ENCODE data around the gene TKFC.

The TKFC gene

GRCh38 chr11:61362542-61362875, 29.5 kb downstream of the TKFC start:
- peak overlapping the region; percentile 99 for H3K9ac ChIP-seq (ENCODE audit: low read depth, low read length)
- no peaks in the 10 kb centered on the region for H3K27me3 ChIP-seq (ENCODE audit: control insufficient read depth, insufficient read depth, low read length)
- peaks cover 23% of the 10 kb centered on the region for H3K36me3 ChIP-seq (ENCODE audit: control insufficient read depth, insufficient read depth, low read length)
- H3K4me1 ChIP-seq (ENCODE audit: control insufficient read depth, insufficient read depth, low read length), result no peaks in the 10 kb centered on the region
- H3K4me3 ChIP-seq (ENCODE audit: low read depth, low read length), result peak overlapping the region; percentile 93
- no peaks in the 10 kb centered on the region for H3K9me3 ChIP-seq (ENCODE audit: control insufficient read depth, insufficient read depth, low read length)

GRCh38 chr11:61364012-61364675, 31.1 kb downstream of the TKFC start:
- Histone ChIP-seq H3K36me3 (ENCODE audit: control insufficient read depth, insufficient read depth, low read length) (peaks cover 36% of the 10 kb centered on the region), H3K9ac (ENCODE audit: low read depth, low read length) (no peak overlapping the region), H3K27me3 (ENCODE audit: control insufficient read depth, insufficient read depth, low read length) (no peaks in the 10 kb centered on the region), H3K9me3 (ENCODE audit: control insufficient read depth, insufficient read depth, low read length) (no peaks in the 10 kb centered on the region), H3K4me1 (ENCODE audit: control insufficient read depth, insufficient read depth, low read length) (no peaks in the 10 kb centered on the region), H3K4me3 (ENCODE audit: low read depth, low read length) (no peak overlapping the region)

DNA sequence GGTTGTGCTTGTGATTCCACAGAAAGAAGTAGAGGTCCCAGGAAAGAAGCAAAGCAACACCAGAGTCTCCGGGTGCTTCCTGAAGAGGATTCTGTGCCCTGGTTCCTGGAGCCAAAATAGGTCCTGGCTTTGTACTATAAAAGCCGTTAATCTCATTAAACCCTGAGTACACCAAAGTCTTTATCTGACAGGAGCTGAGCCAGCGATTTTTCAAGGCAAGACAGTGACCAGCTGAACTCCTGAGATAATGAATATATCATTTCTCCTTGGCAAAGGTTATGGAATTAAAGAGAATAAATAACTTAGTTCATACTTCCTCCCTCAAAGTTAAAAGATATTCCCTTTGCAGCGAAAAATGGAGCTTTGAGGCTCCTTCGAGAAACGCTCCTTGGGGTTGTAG, 34.4 kb downstream of the TKFC start:
- no peak overlapping the region for H3K9ac ChIP-seq (ENCODE audit: low read depth, low read length)
- no peaks in the 10 kb centered on the region for H3K27me3 ChIP-seq (ENCODE audit: control insufficient read depth, insufficient read depth, low read length)
- H3K36me3 ChIP-seq (ENCODE audit: control insufficient read depth, insufficient read depth, low read length), result peaks cover 43% of the 10 kb centered on the region
- H3K4me1 ChIP-seq (ENCODE audit: control insufficient read depth, insufficient read depth, low read length), result no peaks in the 10 kb centered on the region
- H3K9me3 ChIP-seq (ENCODE audit: control insufficient read depth, insufficient read depth, low read length), result no peaks in the 10 kb centered on the region
- H3K4me3 ChIP-seq (ENCODE audit: low read depth, low read length), result no peak overlapping the region

- no peak overlapping the region for H3K4me3 ChIP-seq (ENCODE audit: low read depth, low read length)
- peaks cover 6% of the 10 kb centered on the region for H3K9me3 ChIP-seq (ENCODE audit: control insufficient read depth, insufficient read depth, low read length)
- H3K4me1 ChIP-seq (ENCODE audit: control insufficient read depth, insufficient read depth, low read length), result no peaks in the 10 kb centered on the region
- H3K9ac ChIP-seq (ENCODE audit: low read depth, low read length), result no peak overlapping the region
- peaks cover 43% of the 10 kb centered on the region for H3K36me3 ChIP-seq (ENCODE audit: control insufficient read depth, insufficient read depth, low read length)
- H3K27me3 ChIP-seq (ENCODE audit: control insufficient read depth, insufficient read depth, low read length), result no peaks in the 10 kb centered on the region
Measured at GRCh38 chr11:61368646-61369045, 35.6 kb downstream of the TKFC start.

- H3K36me3 ChIP-seq (ENCODE audit: control insufficient read depth, insufficient read depth, low read length), result peaks cover 37% of the 10 kb centered on the region
- no peaks in the 10 kb centered on the region for H3K27me3 ChIP-seq (ENCODE audit: control insufficient read depth, insufficient read depth, low read length)
- H3K4me3 ChIP-seq (ENCODE audit: low read depth, low read length), result no peak overlapping the region
- H3K9ac ChIP-seq (ENCODE audit: low read depth, low read length), result no peak overlapping the region
- H3K4me1 ChIP-seq (ENCODE audit: control insufficient read depth, insufficient read depth, low read length), result no peaks in the 10 kb centered on the region
- peaks cover 6% of the 10 kb centered on the region for H3K9me3 ChIP-seq (ENCODE audit: control insufficient read depth, insufficient read depth, low read length)
Measured at GRCh38 chr11:61369372-61370348, 36.6 kb downstream of the TKFC start.

- H3K27me3 ChIP-seq (ENCODE audit: control insufficient read depth, insufficient read depth, low read length), result no peaks in the 10 kb centered on the region
- peaks cover 36% of the 10 kb centered on the region for H3K36me3 ChIP-seq (ENCODE audit: control insufficient read depth, insufficient read depth, low read length)
- H3K9me3 ChIP-seq (ENCODE audit: control insufficient read depth, insufficient read depth, low read length), result peaks cover 6% of the 10 kb centered on the region
- no peak overlapping the region for H3K9ac ChIP-seq (ENCODE audit: low read depth, low read length)
- no peak overlapping the region for H3K4me3 ChIP-seq (ENCODE audit: low read depth, low read length)
- no peaks in the 10 kb centered on the region for H3K4me1 ChIP-seq (ENCODE audit: control insufficient read depth, insufficient read depth, low read length)
Measured at GRCh38 chr11:61370349-61371005, 37.4 kb downstream of the TKFC start.

GRCh38 chr11:61372659-61373420, 39.8 kb downstream of the TKFC start:
- no peak overlapping the region for H3K9ac ChIP-seq (ENCODE audit: low read depth, low read length)
- H3K4me3 ChIP-seq (ENCODE audit: low read depth, low read length), result no peak overlapping the region
- H3K36me3 ChIP-seq (ENCODE audit: control insufficient read depth, insufficient read depth, low read length), result peaks cover 17% of the 10 kb centered on the region
- H3K4me1 ChIP-seq (ENCODE audit: control insufficient read depth, insufficient read depth, low read length), result no peaks in the 10 kb centered on the region
- H3K9me3 ChIP-seq (ENCODE audit: control insufficient read depth, insufficient read depth, low read length), result peaks cover 6% of the 10 kb centered on the region
- no peaks in the 10 kb centered on the region for H3K27me3 ChIP-seq (ENCODE audit: control insufficient read depth, insufficient read depth, low read length)

DNA sequence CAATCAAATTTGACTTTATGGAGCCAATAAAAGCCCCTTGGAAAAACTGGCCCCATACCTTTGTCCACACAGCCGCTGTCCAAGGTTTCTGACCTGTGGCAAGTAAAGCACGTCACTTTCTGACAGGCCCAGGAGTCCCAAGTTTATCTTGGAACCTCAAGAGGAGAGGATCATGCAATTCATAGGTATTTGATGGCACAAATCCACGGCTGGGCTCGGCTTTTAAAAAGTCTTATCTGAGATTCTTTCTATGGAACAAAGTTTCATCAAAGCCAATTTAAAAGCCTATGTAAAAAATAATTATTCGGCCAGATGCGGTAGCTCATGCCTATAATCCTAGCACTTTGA, 42.7 kb downstream of the TKFC start:
- H3K9me3 ChIP-seq (ENCODE audit: control insufficient read depth, insufficient read depth, low read length), result peaks cover 6% of the 10 kb centered on the region
- H3K9ac ChIP-seq (ENCODE audit: low read depth, low read length), result no peak overlapping the region

GRCh38 chr11:61377461-61378160, 44.6 kb downstream of the TKFC start:
- no peak overlapping the region for H3K9ac ChIP-seq (ENCODE audit: low read depth, low read length)

More for the DNA sequence above, 42.7 kb downstream of the TKFC start:
- Histone ChIP-seq H3K4me3 (ENCODE audit: low read depth, low read length) (no peak overlapping the region), H3K4me1 (ENCODE audit: control insufficient read depth, insufficient read depth, low read length) (no peaks in the 10 kb centered on the region), H3K27me3 (ENCODE audit: control insufficient read depth, insufficient read depth, low read length) (no peaks in the 10 kb centered on the region), H3K36me3 (ENCODE audit: control insufficient read depth, insufficient read depth, low read length) (no peaks in the 10 kb centered on the region)

GRCh38 chr11:61378713-61379313, 45.8 kb downstream of the TKFC start:
- Histone ChIP-seq H3K36me3 (ENCODE audit: control insufficient read depth, insufficient read depth, low read length) (no peaks in the 10 kb centered on the region), H3K4me1 (ENCODE audit: control insufficient read depth, insufficient read depth, low read length) (no peaks in the 10 kb centered on the region), H3K27me3 (ENCODE audit: control insufficient read depth, insufficient read depth, low read length) (no peaks in the 10 kb centered on the region), H3K9me3 (ENCODE audit: control insufficient read depth, insufficient read depth, low read length) (no peaks in the 10 kb centered on the region), H3K4me3 (ENCODE audit: low read depth, low read length) (no peak overlapping the region), H3K9ac (ENCODE audit: low read depth, low read length) (no peak overlapping the region)

More at GRCh38 chr11:61377461-61378160, 44.6 kb downstream of the TKFC start:
- H3K9me3 ChIP-seq (ENCODE audit: control insufficient read depth, insufficient read depth, low read length), result peaks cover 6% of the 10 kb centered on the region
- H3K4me1 ChIP-seq (ENCODE audit: control insufficient read depth, insufficient read depth, low read length), result no peaks in the 10 kb centered on the region
- H3K36me3 ChIP-seq (ENCODE audit: control insufficient read depth, insufficient read depth, low read length), result no peaks in the 10 kb centered on the region
- no peaks in the 10 kb centered on the region for H3K27me3 ChIP-seq (ENCODE audit: control insufficient read depth, insufficient read depth, low read length)
- no peak overlapping the region for H3K4me3 ChIP-seq (ENCODE audit: low read depth, low read length)

Measured in iPS-15b (cell line).